Hematopoietic multipotent progenitor cell treated with erythropoietin and hydrocortisone succinate and interleukin-3 and kit ligand, for 17 days (in vitro differentiated cells): ENCODE data around the gene RAB3IL1.

Experiments used
- DNase-seq: peaks from one replicate; pipeline ENCODE4 v3.0.0-alpha.2; 2015; ENCODE audit warnings: low spot score

The RAB3IL1 gene

DNA sequence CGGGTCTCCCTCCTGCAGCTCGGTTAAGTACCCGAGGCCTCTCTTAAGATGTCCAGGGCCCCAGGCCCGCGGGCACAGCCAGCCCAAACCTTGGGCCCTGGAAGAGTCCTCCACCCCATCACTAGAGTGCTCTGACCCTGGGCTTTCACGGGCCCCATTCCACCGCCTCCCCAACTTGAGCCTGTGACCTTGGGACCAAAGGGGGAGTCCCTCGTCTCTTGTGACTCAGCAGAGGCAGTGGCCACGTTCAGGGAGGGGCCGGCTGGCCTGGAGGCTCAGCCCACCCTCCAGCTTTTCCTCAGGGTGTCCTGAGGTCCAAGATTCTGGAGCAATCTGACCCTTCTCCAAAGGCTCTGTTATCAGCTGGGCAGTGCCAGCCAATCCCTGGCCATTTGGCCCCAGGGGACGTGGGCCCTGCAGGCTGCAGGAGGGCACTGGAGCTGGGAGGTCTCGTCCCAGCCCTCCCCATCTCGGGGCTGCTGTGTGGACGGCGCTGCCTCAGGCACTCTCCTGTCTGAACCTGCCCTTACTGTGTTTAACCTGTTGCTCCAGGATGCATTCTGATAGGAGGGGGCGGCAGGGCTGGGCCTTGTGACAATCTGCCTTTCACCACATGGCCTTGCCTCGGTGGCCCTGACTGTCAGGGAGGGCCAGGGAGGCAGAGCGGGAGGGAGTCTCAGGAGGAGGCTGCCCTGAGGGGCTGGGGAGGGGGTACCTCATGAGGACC lies 51.0 kb downstream of the RAB3IL1 start:
- no peak for DNase-seq

DNA sequence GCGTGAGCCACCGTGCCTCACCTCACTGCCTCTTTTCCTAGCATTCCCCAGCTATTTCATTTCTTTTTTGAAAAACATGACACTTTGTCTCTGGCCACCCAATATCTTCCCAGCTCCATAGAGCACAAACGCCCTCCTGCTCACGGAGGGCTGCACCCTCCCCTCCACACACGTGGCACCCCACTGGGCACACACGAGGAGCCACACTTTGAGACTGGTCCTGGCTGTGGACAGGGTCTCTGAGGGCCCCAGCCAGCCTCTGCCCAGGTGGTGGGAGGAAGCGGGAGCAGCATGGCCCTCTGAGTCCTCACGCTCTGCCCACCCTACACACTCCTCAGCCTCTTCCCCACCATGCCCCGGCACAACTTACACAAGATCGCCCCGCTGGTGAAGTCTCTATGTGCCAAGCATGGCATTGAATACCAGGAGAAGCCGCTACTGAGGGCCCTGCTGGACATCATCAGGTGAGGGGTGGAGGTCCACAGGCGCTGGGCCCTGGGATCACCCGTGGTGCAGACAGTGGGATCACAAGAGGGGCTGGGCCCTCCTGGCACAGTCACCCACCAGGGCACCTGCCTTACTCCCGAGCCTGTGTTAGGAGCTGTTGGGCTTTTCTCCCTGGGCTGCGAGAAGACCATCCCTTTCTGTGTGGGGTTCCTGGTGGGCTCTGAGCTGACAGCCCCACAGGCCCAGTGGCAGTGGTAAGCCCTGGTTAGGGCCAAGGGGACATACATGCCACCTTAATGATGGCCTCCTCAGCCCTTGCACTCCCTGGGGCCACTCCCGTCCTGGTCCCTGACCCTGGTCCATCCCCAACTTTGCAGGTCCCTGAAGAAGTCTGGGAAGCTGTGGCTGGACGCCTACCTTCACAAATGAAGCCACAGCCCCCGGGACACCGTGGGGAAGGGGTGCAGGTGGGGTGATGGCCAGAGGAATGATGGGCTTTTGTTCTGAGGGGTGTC lies 52.3 kb downstream of the RAB3IL1 start:
- DNase-seq, result no peak

DNA sequence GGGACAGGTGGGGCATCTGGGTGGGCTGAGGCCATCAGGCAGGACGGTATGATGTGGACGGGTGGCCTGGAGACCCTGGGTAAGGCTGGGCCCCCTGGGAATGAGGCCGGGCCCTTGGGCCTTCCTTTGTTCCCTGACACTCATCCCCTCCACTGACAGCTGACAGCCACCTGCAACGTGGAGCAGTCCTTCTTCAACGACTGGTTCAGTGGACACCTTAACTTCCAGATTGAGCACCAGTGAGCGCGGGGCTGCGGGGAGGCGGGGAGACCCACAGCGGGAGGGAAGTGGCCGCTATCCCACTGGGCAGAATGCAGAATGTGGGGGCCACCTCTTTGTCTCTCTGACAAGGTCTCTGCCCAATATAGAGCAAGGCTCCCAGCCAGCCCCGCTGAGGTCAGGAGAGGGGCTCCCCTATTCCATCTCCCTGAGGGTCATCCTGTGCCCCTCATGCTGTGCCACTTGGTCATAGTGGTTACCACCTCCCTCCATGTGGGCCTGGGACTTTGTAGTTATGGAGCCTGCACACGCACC lies 53.8 kb downstream of the RAB3IL1 start:
- no peak for DNase-seq

DNA sequence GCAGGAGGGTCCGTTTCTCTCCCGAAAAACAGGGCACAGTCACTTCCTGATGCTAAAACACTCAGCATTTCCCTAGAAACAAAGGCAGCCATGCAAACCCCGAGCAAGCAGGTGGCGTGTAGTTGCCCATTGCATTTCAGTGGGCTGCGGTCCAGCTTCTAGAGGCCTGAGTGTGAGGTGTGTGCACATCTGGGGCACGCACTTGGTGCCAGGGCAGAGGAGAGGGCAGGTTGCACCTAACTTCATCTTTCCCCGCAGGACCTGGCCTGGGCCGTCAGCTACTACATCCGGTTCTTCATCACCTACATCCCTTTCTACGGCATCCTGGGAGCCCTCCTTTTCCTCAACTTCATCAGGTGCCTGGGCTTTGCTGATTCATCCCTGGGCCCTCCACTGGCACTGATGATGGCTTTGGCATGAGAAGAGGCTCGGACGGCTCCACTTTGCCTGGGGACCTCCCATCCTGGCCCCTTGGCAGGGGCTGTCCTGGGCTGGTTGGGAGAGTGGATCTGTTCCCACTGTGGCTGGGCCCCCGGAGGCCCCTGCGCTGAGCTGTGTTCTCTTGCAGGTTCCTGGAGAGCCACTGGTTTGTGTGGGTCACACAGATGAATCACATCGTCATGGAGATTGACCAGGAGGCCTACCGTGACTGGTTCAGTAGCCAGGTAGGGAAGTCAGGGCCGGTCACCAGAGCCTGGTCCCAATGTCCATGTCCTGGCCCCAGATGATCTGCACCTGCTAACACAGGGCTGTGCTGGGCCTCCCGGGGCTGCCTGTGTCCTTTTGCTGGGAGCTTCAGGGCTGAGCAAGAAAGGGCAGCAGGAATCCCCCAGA lies 54.4 kb downstream of the RAB3IL1 start:
- no peak for DNase-seq

DNA sequence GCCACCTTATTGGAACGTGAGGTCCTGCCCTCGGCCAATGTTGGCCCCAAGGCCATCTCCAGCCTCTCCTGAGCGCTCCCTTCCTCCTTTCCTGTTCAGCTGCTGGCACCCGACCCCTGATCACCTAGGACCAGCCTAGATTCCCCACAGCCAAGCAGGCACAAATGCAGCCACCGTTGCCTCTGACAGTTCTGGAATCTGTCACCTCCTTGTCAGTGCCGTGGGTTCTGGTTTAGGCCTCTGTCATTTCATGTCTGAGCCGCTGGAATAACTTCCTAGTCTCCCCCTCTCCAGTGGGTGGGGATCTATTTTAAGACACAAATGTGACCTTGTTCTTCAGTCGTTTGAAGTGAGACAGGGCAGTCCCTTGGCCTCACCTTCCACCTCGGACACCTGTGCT lies 55.7 kb downstream of the RAB3IL1 start:
- no peak for DNase-seq

DNA sequence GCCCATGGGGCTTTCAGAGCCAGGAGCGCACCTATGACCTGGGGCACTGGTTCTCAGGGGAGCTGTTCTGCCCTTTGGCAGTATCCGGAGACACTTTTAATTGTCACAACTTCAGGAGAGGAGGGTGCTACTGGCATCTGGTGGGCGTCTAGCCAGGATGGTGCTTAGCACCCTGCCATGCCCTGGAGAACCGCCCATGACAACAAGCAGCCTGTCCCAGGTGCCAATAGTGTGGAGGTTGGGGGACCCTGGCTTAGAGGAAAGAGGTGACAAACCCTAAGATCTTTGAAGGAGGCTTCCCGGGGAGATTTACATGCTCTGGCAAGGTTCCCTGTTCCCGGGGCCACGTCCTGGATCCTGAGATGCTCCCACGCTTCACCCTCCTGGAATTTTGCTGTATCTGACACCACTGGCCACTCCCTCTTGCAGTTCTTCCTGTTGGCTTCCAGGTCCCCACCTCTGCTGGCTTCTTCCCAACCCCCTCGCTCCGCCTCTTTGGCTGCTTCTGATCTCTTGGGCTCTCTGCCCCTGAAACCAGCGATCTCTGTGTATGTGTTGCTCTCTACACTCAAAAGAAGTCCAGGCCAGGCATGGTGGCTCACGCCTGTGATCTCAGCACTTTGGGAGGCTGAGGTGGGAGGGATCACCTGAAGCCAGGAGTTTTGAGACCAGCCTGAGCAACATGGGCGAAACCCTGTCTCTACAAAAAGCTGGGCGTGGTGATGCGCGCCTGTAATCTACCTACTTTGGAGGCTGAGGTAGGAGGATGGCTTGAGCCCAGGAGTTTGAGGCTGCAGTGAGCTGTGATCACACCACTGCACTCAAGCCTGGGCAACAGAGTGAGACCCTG lies 57.1 kb downstream of the RAB3IL1 start:
- DNase-seq, result peak; percentile 43

DNA sequence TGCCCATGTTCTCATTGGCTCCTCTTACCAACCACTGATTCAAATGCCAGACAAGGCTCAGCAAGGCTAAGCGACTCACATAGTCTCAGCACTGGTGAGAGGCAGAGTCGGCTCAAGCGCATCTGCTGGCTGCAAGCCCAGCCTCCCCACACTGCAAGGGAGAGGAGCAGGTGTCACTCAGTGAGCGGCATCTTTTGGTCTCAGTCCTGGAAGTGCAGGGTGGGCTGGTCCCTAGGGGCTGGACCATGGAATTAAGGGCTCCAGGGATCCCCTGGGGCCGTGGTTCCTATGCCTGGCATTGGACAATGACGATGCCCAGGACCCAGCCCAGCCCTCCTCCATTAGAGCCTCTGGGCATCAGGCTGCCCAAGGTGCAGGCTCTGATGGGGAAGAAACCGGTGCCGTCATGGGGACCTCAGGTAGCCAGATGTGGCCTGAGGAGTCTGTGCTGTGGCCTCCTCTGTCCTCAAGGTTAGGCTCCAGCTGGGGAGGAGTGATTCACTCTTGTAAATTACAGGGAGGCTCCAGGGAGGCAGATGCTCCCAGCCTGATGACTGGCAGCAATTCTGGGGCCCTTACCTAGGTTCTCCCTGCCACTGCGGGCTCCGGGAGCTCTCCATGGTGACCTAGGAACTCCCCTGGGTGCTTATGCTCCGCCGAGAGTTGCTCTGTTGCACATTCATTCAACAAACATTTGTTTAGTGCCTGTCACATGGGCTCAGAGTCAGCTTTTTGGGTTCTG lies 61.3 kb downstream of the RAB3IL1 start:
- DNase-seq, result no peak

DNA sequence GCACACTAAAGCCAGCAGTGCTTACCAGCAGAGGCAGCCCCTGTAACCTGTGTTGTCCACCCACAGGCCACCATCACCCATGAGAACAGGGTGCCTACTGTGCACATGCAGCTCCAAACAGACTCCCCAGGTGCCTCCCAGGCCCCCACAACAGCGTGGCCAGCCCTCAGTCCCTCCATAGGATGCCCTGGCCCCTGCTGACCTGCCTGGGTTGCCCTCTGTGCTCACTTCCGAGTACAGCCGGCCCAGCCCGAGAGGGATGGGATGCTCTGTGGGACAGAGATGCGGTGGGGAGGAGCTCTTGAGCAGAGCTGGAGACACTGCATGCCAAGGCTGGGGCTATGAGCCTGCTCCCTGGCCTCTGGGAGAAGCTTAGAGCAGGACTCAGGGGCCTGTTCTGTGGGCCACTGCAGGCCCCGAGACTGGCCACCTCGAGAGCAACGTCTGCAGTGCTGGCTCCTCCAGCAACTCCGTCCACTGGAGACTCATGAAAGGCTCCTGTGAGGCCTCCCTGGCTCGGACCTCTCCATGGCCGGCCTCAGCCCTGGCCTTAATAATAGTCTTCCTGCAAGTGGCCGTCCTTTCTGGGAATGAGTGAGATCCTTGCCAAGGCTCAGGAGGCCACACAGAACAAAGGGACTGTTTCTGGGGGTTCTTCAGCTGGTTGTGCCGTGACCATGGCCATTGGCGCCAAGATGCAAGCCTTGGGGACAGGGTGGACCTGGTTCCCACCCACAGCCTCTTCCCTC lies 62.2 kb downstream of the RAB3IL1 start:
- DNase-seq, result no peak

DNA sequence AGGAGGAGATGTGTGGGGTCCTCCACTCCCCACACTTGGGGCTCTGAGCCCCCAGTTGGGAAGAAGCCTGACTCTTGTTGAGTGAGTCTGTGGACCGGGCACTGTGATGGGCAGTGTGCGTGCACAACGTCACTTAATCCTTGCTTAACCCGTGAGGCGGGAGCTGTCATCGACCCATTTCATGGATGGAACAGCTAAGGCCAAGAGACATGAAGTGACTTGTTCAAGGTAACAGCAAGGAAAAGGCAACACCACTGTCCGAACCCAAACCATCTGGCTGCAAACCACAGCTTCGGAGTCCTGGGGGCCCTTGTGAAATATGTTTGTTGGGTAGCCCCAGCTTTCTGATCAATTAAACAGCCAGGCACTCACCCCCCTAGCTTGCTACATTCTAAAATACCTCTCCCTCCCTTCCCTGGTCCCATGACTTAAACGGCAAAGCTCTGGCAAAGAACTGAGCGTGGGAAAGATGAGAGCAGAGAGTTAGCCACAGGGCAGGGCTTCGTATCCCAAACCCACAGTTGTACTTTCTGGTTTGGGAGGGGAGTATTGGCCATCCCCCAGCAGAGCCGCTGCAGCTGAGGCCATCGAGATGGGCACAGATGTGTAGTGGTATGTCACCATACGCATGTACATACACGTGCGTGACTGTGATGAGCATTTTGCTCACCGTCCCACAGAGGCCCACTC lies 63.0 kb downstream of the RAB3IL1 start:
- DNase-seq, result no peak

DNA sequence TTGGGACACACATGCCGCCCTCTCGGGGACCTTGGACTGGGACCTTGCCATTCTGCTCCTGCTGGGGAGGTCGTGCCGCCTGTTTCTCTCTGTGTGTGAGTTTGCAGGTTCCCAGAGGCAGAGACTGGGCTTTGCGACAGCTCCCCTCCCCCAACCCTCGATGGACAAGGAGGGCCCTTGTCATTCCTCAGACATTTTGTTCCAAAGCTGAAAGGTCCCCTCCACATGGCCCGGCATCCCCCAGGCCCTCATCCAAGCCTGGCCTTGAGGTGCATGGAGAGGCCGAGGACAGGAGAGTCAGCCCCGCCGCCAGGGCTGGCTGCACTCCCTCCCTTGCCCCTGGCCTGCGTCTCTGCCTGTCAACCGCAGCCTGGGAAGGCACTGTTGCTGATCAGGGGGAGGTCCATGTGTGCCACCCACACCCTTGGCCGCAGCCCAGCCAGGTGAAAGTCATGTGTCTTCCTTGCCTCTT lies 63.6 kb downstream of the RAB3IL1 start:
- no peak for DNase-seq

DNA sequence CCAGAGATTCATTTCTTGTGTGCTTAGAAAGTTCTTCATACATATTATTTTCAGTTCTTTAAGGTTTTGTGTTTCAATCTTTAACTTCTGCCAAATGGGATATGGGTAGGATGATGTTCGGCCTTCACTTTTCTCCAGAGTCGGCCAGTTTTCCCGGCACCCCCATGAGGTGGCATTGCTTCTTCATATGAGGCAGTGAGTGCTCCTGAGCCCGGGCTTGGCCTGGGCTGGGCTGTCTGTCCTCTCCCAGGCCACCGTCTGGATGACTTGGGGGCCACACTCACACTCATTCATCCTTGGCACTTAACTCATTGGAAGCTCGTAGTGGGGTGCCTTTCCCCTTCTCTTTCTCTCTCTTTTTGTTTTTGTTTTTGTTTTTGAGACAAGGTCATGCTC lies 65.5 kb downstream of the RAB3IL1 start:
- no peak for DNase-seq

DNA sequence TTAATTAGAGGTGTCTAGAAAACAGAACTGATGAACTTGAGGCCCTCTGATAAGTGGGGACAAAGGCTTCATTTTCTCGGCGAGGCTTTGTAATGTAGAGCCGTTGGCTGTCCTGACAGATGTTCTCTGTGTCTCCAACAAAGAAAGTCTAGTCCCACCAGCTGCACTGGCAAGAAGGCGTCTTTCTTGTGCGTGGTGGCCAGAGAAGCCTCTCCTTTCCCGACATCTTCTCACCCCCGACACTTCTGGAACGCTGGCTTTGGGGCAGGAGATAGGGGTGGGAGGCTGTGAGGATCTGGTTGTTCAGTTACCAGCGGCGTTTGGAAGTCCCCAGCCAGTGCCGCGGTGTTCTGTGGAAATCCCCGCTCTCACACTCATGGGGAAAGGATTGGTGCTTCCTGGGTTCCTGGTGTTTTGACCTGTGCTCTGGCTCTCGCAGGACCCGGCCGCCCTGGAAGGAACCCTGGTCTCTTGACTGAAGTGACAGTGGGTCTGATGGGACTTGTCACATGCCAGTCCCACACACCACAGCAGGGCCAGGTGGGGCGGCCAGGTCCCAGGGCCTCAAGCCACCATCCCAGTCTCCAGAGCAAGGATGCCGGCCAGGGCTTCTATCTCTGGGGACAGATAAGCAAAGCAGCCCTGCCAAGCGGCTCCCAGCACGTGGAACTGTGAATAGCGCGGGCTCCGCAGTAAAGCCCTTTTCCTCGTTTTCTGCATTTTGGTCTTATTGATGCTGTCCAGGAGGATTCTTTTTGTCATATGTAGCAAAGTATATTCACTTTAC lies 66.1 kb downstream of the RAB3IL1 start:
- DNase-seq, result no peak

DNA sequence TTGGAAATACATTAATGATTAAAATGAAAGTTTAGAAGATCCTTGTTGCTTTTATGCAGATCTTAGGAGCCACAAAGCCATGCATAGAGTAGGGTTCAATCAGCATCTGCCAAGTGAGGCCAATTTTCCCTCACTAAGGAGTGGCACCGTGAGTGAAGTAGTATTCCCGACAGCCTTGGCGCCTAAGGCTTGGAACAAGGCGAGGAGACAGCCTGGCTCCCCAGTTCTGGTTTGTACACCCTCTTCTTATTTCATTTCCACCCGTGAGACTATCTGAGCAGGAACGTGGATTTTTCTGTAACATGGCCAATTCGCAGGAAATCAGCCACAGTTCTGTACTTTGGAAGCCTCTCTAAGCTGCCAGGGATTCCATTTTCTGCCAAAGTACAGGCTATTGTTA lies 66.7 kb downstream of the RAB3IL1 start:
- no peak for DNase-seq

DNA sequence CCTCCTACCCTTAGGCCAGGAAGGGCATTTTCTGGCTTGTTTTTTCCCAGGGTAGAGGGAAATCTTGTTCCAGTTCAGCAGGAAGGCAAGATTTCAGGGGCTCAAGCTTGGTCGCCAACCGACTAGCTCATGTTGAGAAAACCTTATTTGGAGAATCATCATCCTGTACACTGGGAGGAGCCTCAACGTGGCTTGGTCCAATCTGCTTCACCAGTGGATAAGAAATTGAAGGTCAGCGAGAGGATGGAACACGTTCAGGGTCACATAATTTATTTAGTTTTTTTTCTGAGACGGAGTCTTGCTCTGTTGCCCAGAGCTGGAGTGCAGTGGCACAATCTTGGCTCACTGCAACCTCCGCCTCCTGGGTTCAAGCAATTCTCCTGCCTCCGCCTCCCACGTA lies 68.7 kb downstream of the RAB3IL1 start:
- no peak for DNase-seq

DNA sequence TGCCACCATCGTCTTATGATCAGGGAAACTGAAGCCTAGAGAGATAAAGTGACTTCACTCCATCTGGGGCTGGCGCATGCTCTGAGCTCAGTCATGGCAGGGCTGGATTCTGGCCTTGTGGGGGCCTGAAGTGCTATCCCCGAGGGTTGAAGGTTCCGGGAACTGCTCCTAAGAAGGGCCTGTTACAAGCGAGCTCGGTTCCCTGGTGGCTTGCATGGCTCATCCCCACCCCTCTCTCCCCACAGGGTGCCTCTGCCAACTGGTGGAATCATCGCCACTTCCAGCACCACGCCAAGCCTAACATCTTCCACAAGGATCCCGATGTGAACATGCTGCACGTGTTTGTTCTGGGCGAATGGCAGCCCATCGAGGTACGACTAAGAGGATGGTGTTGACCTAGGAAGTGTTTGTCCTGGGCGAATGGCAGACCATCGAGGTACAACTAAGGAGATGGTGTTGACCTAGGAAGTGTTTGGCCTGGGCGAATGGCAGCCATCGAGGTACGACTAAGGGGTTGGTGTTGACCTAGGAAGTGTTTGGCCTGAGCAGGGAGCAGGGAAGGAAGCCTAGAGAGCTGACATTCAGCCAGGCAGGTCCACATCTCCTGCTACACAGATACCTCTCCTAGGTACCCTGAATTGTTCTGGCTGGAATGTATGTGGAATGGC lies 69.3 kb downstream of the RAB3IL1 start:
- DNase-seq, result no peak
